Endothelial cell of umbilical vein (primary cell): ENCODE data around the gene ASB2. TPM values are rescaled to one million over a fixed set of nuclear protein-coding genes. Genes with fewer than 3 reads are reported as not detected.

Source experiments
- BruUV-seq: library from RNA; stranded (reverse); fragments of 400-500 nt; replicated peaks from 2 replicates; lab custom pipeline; 2021; lab: Mats Ljungman, UMichigan
- CTCF ChIA-PET: fragments of 300-600, 350-600 bp; sonication (Branson Sonifier 250); formaldehyde crosslinking; loops from one replicate; lab custom pipeline; 2021; ENCODE audit warnings: antibody characterized with exemption, inconsistent platforms; lab: Charles Lee
- POLR2A ChIA-PET: fragments of 300-600, 350-600 bp; sonication (Branson Sonifier 250); formaldehyde crosslinking; loops from one replicate; lab custom pipeline; 2021; ENCODE audit warnings: antibody characterized with exemption, inconsistent platforms; lab: Charles Lee
- DNase-seq: peaks from one replicate; pipeline ENCODE4 v3.0.0-alpha.2; 2011; ENCODE audit warnings: low read depth, low spot score
- FAIRE-seq: peaks from 2 replicates; lab custom pipeline; 2011; peaks lifted over from hg19 to GRCh38; lab: Jason Lieb, UNC
- H2AFZ ChIP-seq: 2 replicates; pipeline ENCODE4 v1.6.0; 2012; ENCODE audit warnings: low read depth, low read length, control low read depth, inconsistent platforms
- H3K27ac ChIP-seq: 2 replicates; pipeline ENCODE4 v1.5.1; 2011; ENCODE audit warnings: low read depth, mild to moderate bottlenecking, control low read depth, low read length, moderate library complexity; ENCODE audit not compliant: insufficient read depth
- H3K27me3 ChIP-seq, 2 experiments: 2 replicates each; pipeline versions ENCODE4 v1.6.0 to v1.6.1; 2011; ENCODE audit warnings: low read length in 2 of 2, mixed read lengths in 1 of 2; ENCODE audit not compliant: control insufficient read depth in 2 of 2, insufficient read depth in 2 of 2
- H3K36me3 ChIP-seq, 2 experiments: 2 replicates in 1 of 2; 3 replicates in 1 of 2; pipeline ENCODE4 v1.5.1; 2011; ENCODE audit warnings: low read length in 2 of 2, mild to moderate bottlenecking in 1 of 2, moderate library complexity in 1 of 2; ENCODE audit not compliant: control insufficient read depth in 2 of 2, insufficient read depth in 2 of 2; ENCODE audit errors: extremely low read depth in 1 of 2
- H3K4me1 ChIP-seq: 3 replicates; pipeline ENCODE4 v1.5.1; 2011; ENCODE audit warnings: mild to moderate bottlenecking, low read length; ENCODE audit not compliant: control insufficient read depth, insufficient read depth; ENCODE audit errors: extremely low read depth
- H3K4me2 ChIP-seq: 2 replicates; pipeline ENCODE4 v1.6.1; 2011; ENCODE audit warnings: low read length, control low read depth, mixed read lengths; ENCODE audit not compliant: insufficient read depth
- H3K4me3 ChIP-seq, 3 experiments: fragments of 200-600 bp in 1 of 3; sonication (generic), shearing (Covaris generic) in 1 of 3; replicated peaks in 1 of 3; 2 replicates each; pipeline ENCODE4 v1.5.1; 2011 to 2016; ENCODE audit warnings: control low read depth in 3 of 3, low read length in 3 of 3, mild to moderate bottlenecking in 2 of 3, inconsistent platforms in 1 of 3, low read depth in 1 of 3, moderate library complexity in 1 of 3; ENCODE audit not compliant: insufficient read depth in 1 of 3
- H3K79me2 ChIP-seq: 2 replicates; pipeline ENCODE4 v1.6.0; 2012; ENCODE audit warnings: low read length, inconsistent platforms; ENCODE audit not compliant: control insufficient read depth, insufficient read depth
- H3K9ac ChIP-seq: replicated peaks from 2 replicates; pipeline ENCODE3; 2011; ENCODE audit warnings: low read length, control low read depth; ENCODE audit not compliant: insufficient read depth; ENCODE audit errors: extremely low read depth
- H3K9me1 ChIP-seq: replicated peaks from 3 replicates; pipeline ENCODE4 v1.6.0; 2011; ENCODE audit warnings: mild to moderate bottlenecking, low read length; ENCODE audit not compliant: control insufficient read depth, insufficient read depth; ENCODE audit errors: extremely low read depth
- H3K9me3 ChIP-seq: replicated peaks from 2 replicates; pipeline ENCODE4 v1.5.1; 2012; ENCODE audit warnings: low read length, inconsistent platforms; ENCODE audit not compliant: control insufficient read depth, insufficient read depth
- H4K20me1 ChIP-seq: replicated peaks from 2 replicates; pipeline ENCODE3; 2011; ENCODE audit warnings: mild to moderate bottlenecking, low read length; ENCODE audit not compliant: control insufficient read depth, insufficient read depth; ENCODE audit errors: extremely low read depth
- CTCF ChIP-seq, 2 donors: IDR thresholded peaks; 1 replicate in 1 of 2; 2 replicates in 1 of 2; pipeline ENCODE4 v1.5.1; 2011; ENCODE audit warnings: low read length in 2 of 2, mild to moderate bottlenecking in 2 of 2, moderate library complexity in 2 of 2, control low read depth in 1 of 2, inconsistent platforms in 1 of 2, low read depth in 1 of 2; ENCODE audit not compliant: insufficient read depth in 1 of 2; ENCODE audit errors: extremely low read depth in 1 of 2
- EZH2 ChIP-seq: IDR thresholded peaks from 2 replicates; pipeline ENCODE4 v1.6.1; 2012; ENCODE audit warnings: borderline replicate concordance, low read depth, mild to moderate bottlenecking, moderate library complexity, low read length, inconsistent platforms; ENCODE audit not compliant: severe bottlenecking
- FOS ChIP-seq: IDR thresholded peaks from 2 replicates; pipeline ENCODE4 v1.6.1; 2011; ENCODE audit warnings: mild to moderate bottlenecking, low read length, moderate library complexity, borderline replicate concordance; ENCODE audit not compliant: insufficient read depth
- GATA2 ChIP-seq: IDR thresholded peaks from 2 replicates; pipeline ENCODE4 v1.7.0; 2011; ENCODE audit warnings: low read depth, mild to moderate bottlenecking, moderate library complexity, mixed read lengths, low read length; ENCODE audit not compliant: insufficient read length, insufficient read depth
- JUN ChIP-seq: IDR thresholded peaks from 2 replicates; pipeline ENCODE4 v1.6.1; 2011; ENCODE audit warnings: borderline replicate concordance, low read depth; ENCODE audit not compliant: insufficient read length, insufficient read depth
- MYC ChIP-seq: IDR thresholded peaks from one replicate; pipeline ENCODE4 v1.6.1; 2011; ENCODE audit warnings: mild to moderate bottlenecking, low read depth, low read length
- POLR2A ChIP-seq: IDR thresholded peaks from 2 replicates; pipeline ENCODE4 v1.6.1; 2012; ENCODE audit warnings: low read depth, mild to moderate bottlenecking, control low read depth, low read length
- dilution Hi-C: fragments of 300-500 bp; cut with MboI; formaldehyde crosslinking; loops from one replicate; pipeline ENCODE4 v1.15.0; 2019; ENCODE audit warnings: low sequenced_read_pairs; ENCODE audit not compliant: extremely low pct_ligation_motif_present
- intact Hi-C: fragments of 100-400 bp; cut with micrococcal nuclease; formaldehyde crosslinking; loops from one replicate; pipeline ENCODE4 v1.10.0; 2022
- polyA plus RNA-seq, 4 experiments: library from polyadenylated mRNA; depleted of rRNA in 3 of 4; stranded (reverse) in 3 of 4; unstranded in 1 of 4; fragments of >200 nt; gene quantifications; 2 replicates each; pipeline versions ENCODE4 v1.2.1 to v1.2.3, GENCODE V29; 2011 to 2012; ENCODE audit warnings: missing spikeins in 1 of 4
- total RNA-seq: library from RNA; stranded (reverse); gene quantifications from 2 replicates; pipeline ENCODE4 v1.2.3, GENCODE V29; 2021

ASB2 gene
- total and polyA plus RNA-seq, 2 donors (not counting 3 experiments of a cell fraction or from before 2014, with no cell fraction given): not detected

GRCh38 chr14:93953263-93953662 lies 23.1 kb downstream of the ASB2 start:
- TF ChIP-seq JUN (no peak), FOS (no peak)
- dilution Hi-C loops: no loop called here

GRCh38 chr14:93952829-93953228 lies 23.5 kb downstream of the ASB2 start:
- no TSS peak for BruUV-seq
- no peak overlapping the region for H3K9ac ChIP-seq
- no peak overlapping the region for H3K27ac ChIP-seq
- no peak overlapping the region for H2AFZ ChIP-seq
- no peak overlapping the region for H3K4me3 ChIP-seq
- no peaks in the 10 kb centered on the region for H3K9me3 ChIP-seq
- ChIA-PET CTCF (interaction anchor here (2.9 kb wide), 1 partner anchor 13 kb away, joined by 22 read pairs; no protein-coding TSS in a partner anchor), POLR2A (no interaction called here)
- TF ChIP-seq FOS (no peak), GATA2 (no peak), MYC (no peak), POLR2A (no peak), EZH2 (no peak), CTCF (IDR thresholded peaks at IDR 0.05; ENCODE audit: extremely low read depth in 1 of 2, insufficient read depth in 1 of 2, low read depth in 1 of 2, low read length in 2 of 2) (no peak)
- H4K20me1 ChIP-seq: no peaks in the 10 kb centered on the region
- dilution Hi-C loops (no loop called here), intact Hi-C loops (no loop called here)
- no peaks in the 10 kb centered on the region for H3K79me2 ChIP-seq
- H3K4me1 ChIP-seq: no peaks in the 10 kb centered on the region
- FAIRE-seq (no peak), DNase-seq (no peak)
- no peaks in the 10 kb centered on the region for H3K27me3 ChIP-seq
- H3K4me2 ChIP-seq: no peak overlapping the region
- H3K9me1 ChIP-seq: no peaks in the 10 kb centered on the region
- H3K36me3 ChIP-seq: no peaks in the 10 kb centered on the region

More at GRCh38 chr14:93953263-93953662, 23.1 kb downstream of the ASB2 start:
- no peak overlapping the region for H3K9ac ChIP-seq
- no peak overlapping the region for H3K27ac ChIP-seq
- no peaks in the 10 kb centered on the region for H3K9me3 ChIP-seq
- ChIA-PET CTCF (interaction anchor here (2.9 kb wide), 1 partner anchor 13 kb away, joined by 22 read pairs; no protein-coding TSS in a partner anchor), POLR2A (no interaction called here)
- no TSS peak for BruUV-seq
- no peaks in the 10 kb centered on the region for H3K4me1 ChIP-seq
- H4K20me1 ChIP-seq: no peaks in the 10 kb centered on the region
- no peaks in the 10 kb centered on the region for H3K79me2 ChIP-seq
- DNase-seq (no peak), FAIRE-seq (no peak)
- intact Hi-C loops: no loop called here
- H2AFZ ChIP-seq: no peak overlapping the region
- H3K4me3 ChIP-seq: no peak overlapping the region
- H3K4me2 ChIP-seq: no peak overlapping the region
- H3K36me3 ChIP-seq: no peaks in the 10 kb centered on the region
- H3K27me3 ChIP-seq: no peaks in the 10 kb centered on the region
- H3K9me1 ChIP-seq: no peaks in the 10 kb centered on the region
